HG03064 (cell line): Measurements from ENCODE around the gene UTF1.

Source experiments
- ATAC-seq: cut with Tn5 transposase; IDR thresholded peaks from one replicate; pipeline ENCODE4 v1.9.1; 2021; ENCODE audit warnings: low read depth; ENCODE audit not compliant: unreplicated experiment

UTF1 gene, protein sequence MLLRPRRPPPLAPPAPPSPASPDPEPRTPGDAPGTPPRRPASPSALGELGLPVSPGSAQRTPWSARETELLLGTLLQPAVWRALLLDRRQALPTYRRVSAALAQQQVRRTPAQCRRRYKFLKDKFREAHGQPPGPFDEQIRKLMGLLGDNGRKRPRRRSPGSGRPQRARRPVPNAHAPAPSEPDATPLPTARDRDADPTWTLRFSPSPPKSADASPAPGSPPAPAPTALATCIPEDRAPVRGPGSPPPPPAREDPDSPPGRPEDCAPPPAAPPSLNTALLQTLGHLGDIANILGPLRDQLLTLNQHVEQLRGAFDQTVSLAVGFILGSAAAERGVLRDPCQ

DNA sequence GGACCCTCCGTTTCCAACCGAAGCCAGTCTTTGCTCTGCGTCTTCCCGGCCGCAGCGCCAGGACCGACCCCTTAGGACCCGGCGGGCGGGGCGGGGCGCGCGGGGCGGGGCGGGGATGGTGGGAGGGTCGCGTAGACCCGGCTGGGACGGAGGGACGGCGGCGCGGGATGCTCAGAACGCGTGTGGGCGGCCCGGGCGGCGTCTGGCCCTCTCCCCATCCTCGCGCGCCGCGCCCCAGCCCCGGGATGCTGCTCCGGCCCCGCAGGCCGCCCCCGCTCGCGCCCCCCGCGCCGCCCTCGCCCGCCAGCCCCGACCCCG lies at the start of gene UTF1:
UTF1 (plus strand) TSS at position 174 of the 318 bp plus-strand sequence; CDS start at position 246, 72 bp downstream.
- no peak for ATAC-seq

DNA sequence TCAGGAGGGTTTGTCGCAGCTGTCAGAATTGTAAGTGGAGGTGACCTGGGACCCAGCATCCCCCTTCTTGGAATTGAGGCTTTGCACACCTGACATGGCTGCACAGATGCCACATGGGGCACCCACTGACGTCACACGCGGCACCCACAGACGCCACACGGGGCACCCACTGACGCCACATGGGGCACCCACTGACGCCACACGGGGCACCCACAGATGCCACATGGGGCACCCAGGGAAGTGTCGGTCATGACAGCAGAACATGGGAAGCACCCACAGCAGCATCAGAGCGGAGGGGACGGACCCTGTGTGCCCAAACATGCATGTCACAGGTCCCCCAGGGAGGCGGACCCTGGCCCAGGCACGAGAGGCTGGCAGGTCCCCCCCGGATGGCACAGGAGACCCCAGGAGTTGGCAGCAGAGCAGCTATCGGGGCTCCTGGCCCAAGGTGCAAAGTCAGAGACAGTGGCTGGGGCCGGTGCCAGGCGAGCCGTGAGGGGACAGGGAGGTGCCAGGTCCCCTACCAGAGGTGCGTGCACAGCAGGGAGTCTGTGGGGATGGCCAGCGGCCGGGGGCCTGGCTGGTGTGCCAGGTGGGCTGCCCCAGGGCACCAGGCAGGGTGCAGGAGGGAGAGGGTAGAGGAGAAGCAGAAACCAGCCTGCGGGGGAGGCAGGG lies 48.9 kb upstream of the UTF1 start:
- ATAC-seq = no peak

DNA sequence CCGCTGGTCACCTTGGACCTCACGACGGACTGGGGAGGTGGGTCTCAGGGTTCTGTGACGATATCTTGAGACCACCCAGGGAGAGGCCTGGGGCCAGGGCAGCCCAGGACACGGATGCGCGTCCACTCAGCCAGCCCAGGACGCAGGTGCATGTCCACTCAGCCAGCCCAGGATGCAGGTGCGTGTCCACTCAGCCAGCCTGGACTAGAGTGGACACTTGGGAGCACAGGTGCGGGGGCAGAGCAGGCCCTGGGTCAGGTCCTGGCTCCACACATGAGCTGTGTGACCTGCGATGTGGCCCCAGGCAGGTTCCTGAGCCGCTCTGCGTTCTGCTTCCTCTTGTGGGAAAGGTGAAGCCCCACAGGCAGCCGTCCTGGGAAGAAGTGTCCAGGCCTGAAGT lies 47.8 kb upstream of the UTF1 start:
- ATAC-seq = no peak

DNA sequence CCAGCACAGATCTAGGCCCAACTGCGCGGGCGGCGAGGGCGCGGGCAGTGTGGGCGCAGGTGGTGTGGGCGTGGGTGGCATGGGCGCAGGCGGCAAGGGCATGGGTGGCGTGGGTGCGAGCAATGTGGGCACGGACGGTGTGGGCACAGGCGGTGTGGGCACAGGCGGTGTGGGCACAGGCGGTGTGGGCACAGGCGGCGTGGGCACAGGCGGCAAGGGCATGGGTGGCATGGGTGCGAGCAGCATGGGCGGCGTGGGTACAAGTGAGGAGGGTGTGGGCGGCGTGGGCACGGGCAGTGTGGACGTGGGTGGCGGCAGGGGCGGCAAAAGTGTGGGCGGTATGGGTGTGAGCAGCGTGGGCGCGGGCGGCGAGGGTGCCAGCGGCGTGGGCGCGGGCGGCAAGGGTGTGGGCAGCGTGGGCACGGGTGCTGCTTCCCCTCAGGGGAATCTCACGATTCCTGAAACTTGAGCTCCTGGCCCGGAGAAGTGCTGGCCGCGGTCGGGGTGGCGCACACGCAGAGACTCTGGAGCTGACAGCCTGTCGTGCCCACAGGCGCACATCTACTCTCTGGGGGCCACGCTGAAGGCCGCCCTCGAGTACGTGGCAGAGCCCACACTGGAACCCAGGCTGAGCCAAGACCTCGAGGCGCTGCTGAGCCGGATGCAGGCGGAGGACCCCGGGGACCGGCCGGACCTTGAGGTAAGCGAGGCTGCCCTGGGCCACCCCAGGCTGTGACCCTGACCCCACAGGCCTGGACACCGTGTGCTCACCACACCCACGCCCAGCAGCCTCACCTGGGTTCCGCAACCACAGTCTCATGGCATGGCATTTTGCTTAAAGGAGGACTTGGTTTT lies 47.0 kb upstream of the UTF1 start:
- ATAC-seq = no peak

DNA sequence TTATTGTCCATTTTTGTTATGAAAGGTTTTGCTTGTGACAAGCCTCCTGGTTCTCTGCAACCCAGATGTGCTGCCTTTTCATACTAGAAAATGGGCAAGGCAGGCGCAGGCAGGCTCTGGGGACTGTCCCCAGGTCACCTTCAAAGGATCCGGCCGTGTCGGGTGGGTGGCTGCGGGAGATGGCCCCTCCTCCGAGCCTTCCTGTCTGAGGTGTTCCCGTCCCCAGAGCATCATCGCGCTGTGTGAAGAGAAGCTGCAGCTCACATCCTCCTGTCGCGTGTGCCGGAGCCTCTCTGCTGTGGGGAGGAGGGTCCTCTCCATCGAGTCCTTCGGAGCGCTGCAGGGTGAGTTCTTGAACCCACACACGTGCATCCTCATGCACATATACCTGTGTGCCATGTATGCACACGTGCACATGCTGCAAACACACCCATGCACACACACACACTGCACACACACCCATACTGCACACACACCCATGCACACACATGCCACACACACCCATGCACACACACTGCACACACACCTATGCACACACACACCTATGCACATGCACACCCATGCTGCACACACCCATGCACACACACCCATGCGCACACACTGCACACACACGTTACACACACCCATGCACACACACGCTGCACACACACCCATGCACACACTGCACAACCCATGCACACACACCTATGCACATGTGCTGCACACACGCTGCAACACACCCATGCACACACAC lies 46.2 kb upstream of the UTF1 start:
- no peak for ATAC-seq

DNA sequence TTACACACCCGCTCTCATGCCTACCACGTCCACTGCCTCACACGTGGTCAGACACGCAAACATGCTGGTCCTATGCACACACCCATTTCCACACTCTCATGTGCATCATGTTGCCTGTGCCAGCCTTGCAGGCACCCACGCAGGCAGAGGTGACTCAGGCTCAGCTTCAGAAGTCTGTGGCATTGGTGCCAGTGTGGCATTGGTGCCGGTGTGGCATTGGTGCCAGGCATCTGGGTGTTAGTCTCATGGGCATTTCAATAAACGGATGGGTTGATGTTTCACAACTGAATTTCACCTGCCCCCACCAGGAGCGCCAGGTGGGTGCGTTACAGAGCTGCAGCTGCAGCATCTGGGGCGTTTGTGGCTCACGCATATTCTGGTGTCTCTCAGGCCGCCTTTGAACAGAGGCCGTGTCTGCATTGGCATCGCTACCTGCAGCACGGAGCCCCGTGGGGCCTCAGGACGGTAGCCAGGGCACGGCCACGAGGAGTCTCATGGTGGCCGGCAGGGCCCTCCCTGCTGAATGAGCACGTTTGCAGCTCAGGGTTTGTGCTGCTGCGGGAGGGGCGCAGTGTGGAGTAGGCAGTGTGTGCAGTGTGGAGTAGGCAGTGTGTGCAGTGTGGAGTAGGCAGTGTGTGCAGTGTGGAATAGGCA lies 45.3 kb upstream of the UTF1 start:
- no peak for ATAC-seq

DNA sequence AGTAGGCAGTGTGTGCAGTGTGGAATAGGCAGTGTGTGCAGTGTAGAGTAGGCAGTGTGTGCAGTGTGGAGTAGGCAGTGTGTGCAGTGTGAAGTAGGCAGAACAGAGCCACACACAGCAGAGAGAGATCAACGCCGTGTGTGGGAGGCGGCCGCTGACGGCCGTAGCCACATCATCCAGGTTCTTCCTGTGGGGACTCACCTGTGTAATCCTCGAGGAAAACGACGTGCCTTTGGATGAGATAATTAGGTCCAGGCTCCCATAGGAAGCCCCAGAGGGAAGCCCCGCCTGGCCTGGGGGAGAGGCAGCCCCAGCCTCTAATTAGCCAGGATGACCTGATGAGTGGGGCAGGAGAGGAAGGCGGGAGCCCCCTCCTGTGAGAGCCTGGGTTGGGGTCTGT lies 44.6 kb upstream of the UTF1 start:
- ATAC-seq = no peak

DNA sequence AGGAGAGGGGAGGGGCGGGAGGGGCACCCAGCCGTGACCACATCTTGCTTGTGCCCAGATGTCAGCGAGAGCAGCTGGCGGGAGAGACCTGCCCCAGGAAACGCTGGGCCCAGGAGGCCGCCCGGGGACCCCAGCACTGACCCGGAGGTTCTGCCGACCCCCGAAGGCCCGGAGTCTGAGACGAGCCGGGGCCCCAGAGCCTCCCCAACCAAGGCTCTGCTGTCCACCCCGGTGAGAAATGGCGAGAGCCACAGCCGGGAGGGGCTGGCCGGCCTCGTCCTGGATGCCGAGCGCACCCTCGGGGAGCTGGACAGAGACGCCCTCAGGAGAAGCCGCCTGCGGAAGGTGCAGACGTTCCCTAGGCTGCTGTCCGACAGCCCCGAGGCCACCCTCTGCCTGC lies 44.1 kb upstream of the UTF1 start:
- ATAC-seq = no peak

DNA sequence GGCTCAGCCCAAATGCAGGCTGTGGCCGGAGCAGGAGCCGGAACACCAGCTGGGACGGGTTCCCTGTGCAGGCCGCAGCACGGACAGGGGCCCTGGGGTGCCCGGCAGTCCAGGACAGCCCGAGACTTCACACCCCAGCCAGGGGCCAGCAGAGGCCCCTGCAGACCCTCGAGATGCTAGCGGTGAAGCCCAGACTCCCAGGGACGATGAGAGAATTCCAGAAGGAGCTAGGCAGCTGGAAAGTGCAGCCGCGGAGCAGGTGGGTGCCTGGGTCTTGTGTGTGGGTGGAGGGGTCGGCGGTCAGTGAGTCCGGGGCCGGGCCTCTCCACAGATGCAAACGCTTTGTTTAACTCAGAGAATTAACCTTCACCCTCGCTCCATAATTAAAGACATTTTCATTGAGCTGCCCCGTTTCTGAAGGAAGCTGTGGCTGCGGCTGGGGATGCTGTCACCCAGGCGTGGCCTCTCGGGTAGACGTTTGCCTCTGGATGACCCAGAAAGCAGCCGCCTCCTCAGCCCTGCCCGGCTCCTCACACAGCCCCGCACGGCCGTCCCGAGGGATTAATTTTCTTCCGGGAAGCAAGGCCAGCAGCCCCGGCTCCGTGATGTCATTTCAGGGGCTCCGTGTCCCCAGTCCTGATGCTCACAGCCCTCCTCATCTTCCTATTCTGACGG lies 43.5 kb upstream of the UTF1 start:
- no peak for ATAC-seq

DNA sequence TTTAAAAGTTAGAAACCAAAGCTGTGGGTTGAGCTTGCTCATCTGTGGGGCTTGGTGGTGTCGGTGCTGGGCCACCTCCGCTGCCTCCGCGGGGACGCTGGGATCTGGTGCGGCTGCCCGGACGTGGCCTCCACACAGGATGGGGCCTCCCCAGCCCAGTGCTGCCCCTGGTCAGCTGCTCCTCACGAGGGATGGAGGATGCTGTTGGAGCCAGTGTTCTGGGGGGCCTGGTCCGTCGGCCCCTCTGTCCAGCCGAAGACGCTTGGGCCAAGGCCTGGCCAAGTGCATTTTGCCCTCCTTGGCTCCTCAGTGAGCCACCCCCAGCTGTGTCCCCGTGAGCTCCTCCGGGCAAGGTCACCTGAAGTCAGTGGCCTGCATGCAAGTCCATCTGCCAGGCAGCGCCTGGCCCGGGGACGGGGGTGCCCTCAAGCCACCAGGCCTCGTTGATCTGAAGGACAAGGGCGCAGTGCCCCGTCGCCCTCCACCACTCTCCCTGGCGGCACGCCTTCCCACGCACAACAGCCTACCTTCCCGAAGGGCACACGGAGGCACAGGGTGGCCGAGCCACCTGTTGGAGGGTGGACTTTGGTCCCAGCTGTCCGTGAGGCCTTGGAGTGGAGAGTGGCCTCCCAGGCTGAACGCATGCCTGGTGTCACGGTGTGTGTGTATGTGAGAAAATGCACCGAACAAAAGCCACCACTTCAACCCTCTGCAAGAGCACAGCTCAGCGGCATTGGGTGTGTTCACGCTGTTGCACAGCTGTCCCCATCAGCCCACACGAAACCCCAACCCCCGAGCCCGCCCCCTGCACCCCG lies 42.7 kb upstream of the UTF1 start:
- ATAC-seq = no peak

DNA sequence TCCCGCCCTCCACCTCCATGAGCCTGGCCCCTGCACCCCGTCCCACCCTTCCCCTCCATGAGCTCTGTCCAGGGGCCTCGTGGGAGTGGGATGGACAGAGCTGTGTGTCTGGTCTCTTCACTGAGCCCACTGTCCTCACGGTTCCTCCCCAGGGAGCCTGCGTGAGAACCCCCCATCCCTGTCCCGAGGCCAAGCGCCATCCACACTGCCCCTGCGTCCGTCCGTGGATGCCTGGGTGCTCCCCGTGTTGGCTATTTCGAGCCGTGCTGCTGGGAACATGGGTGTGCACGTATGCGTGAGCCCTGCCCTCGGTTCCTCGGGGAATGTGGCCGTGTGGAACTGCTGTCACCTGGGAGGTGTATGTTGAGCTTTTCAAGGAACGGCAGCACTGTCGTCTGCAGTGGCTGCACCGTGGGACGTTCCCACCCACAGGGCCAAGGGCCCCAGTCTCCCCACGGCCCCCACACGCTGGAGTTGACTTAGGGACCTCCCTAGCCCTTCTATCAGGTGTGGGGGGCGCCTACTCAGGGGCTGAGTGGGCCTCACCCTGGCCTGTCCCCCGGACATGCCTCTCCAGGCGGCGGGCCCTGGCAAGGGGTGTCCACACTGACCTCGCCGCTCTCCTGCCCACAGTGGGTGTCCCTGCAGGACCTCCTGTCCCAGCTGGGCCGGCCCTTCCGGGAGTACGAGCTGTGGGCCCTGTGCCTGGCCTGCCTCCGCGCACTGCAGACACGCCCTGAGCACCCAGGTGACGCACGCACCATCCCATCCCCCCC lies 41.9 kb upstream of the UTF1 start:
- no peak for ATAC-seq

DNA sequence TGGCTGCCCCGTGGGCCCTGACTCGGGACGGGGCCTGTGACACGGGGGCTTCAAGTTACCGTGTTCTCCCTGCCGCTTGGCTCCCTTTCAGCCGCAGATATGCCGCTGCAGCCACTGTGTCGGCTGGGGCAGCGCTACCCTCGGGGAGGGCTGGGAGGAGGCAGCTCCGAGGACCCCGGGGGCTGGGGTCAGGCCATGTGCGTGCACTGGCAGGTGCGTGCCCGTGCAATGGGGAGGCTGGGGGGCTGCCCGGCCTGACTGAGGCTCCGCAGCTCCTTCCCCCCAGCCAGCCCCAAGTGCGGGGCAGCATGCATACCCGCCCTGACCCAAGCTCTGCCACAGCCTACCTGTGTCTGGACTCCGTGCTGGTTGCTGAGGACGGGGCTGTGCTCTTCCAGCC lies 40.8 kb upstream of the UTF1 start:
- no peak for ATAC-seq

DNA sequence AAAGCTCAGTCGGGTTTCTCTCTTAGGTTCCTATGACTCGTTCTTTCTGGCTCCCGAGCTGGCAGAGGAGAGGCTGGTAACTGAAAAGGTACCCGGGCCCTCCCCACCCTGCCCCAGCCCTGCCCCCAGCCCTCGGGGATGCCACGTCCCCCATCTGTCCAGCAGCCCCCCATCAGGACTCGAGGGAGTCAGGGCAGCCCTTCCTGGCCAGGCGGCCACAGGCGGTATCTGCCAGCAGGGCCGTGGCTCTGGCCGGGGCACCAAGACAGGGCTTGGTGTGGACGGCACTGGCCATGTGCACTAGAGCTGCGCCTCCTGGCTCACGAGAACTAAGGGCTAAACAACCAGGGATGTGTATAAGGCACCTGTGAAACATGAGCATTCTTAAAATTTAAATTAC lies 40.3 kb upstream of the UTF1 start:
- ATAC-seq = no peak

DNA sequence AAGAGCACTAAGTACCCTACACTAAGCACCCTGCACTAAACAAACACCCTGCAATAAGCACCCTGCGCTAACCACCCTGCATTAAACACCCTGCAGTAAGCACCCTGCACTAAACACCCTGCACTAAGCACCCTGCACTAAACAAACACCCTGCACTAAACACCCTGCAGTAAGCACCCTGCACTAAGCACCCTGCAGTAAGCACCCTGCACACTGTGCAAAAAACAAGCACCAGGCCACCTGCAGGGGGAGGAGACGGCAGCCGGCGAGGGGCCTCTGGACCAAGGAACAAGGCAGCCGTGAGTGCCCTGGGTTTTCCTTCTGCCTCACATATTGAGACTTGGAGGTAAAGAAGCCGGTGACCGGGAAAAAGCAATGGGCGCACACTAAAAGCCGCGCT lies 39.8 kb upstream of the UTF1 start:
- ATAC-seq = no peak

DNA sequence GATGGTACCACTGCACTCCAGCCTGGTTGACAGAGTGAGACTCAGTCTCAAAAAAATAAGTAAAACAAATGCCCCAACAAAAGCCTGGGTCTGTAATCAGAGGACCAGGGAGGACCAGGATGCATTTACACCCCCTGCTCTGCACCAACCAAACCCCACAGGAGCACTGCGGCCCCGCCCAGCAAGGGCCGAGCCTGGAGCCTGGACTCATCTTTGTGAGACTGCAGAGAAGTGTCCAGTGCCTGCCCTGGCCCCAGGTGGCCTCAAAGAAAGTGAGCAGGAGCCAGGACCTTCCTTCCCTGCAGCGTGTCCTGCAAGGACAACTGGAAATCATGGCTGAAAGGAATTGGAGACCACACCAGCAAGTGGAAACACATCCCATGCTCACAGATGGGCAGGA lies 38.4 kb upstream of the UTF1 start:
- ATAC-seq = no peak

DNA sequence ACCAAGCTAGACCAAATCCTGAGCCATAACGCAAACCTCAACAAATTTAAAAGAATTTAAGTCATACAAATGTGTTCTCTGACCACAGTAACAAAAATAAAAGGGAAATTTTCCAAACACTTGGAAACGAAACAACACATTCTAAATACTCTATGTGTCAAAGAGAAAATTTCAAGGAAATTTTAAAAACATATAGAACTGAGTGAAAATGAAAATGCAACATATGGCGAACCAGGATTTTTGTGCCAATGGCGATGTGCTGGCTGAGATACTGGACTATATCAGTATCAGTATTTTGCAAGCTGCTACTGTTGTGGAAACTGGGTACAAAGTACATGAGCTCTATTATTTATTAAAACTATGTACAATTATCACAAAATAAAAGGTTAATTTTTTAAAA lies 35.9 kb upstream of the UTF1 start:
- ATAC-seq = no peak

DNA sequence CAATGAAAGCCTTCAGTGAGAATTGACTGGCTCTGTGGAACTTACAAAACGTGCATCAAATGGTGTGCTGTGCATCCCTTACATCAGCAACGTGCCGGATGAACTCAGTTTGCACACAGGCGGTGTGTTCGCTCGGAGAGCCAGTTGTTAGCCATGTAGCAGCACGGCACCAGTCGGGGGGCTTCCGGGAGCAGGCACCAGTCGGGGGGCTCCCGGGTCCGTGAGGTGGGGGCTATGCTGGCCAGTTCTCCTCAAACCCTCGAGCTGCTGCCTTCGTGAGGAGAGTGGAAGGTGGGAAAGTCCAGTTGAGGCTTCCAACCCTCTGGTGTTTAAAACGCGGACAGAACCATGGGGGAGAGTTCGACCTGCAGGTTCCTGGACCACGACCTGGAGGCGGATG lies 34.9 kb upstream of the UTF1 start:
- ATAC-seq = no peak

DNA sequence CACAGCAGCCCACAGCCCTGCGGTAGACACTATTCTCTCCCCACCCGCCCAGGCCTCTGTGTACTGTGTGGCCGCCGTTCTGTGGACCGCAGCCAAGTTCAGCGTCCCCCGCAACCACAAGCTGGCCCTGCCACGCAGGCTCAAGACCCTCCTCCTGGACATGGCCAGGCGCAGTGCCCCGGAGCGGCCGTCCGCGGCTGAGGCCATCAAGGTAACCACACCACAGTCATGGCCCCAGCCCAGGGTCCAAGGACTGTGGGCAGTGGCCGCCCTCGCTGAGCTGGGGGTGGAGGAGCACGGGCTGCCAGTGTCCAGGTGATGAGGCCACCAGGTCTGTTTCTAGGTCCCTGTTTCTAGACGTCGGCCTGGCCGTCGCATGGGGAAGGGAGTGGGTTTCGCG lies 34.4 kb upstream of the UTF1 start:
- no peak for ATAC-seq
